A549 (cell line): ENCODE results near the gene OR1J2. TPM values are rescaled to one million over a fixed set of nuclear protein-coding genes. Genes with fewer than 3 reads are reported as not detected.

ENCODE experiments used
- ATAC-seq, 2 experiments: fragments of 200-7000 bp in 1 of 2; fragments of >200 bp in 1 of 2; cut with Nextera tagmentation in 1 of 2; cut with Tn5 transposase in 1 of 2; 3 replicates each; pipeline versions ENCODE4 v1.8.0 to v1.9.1; 2018 to 2020; ENCODE audit warnings: mild to moderate bottlenecking in 1 of 2, moderate library complexity in 1 of 2
- CTCF ChIA-PET: fragments of 300-600 bp; sonication (Branson Sonifier 250); formaldehyde crosslinking; extraction: SDS; loops from one replicate; lab custom pipeline; 2021; ENCODE audit warnings: antibody characterized with exemption, inconsistent platforms; lab: Yijun Ruan, JAX
- POLR2A ChIA-PET: fragments of 350-600 bp; formaldehyde crosslinking; extraction: SDS; loops from one replicate; lab custom pipeline; 2021; ENCODE audit warnings: antibody characterized with exemption, inconsistent platforms; lab: Yijun Ruan, JAX
- DNase-seq, 2 experiments: peaks; one replicate each; pipeline versions ENCODE4 v3.0.0 to v3.0.0-alpha.2; 2011 to 2016; ENCODE audit warnings: low read depth in 1 of 2, low spot score in 1 of 2
- FAIRE-seq: peaks from 2 replicates; lab custom pipeline; 2011; peaks lifted over from hg19 to GRCh38; lab: Jason Lieb, UNC
- H3K27ac ChIP-seq, 2 experiments: fragments of >200 bp; sonication (Bioruptor Twin); formaldehyde crosslinking; 3 replicates each; pipeline ENCODE4 v1.5.1; 2016 to 2017
- H3K4me1 ChIP-seq: fragments of >200 bp; sonication (Bioruptor Twin); formaldehyde crosslinking; 3 replicates; pipeline ENCODE4 v1.6.1; 2016
- H3K4me2 ChIP-seq: fragments of >200 bp; sonication (Bioruptor Twin); formaldehyde crosslinking; 3 replicates; pipeline ENCODE4 v1.6.1; 2016
- H3K4me3 ChIP-seq: fragments of >200 bp; sonication (Bioruptor Twin); formaldehyde crosslinking; 3 replicates; pipeline ENCODE4 v1.5.1; 2016
- H3K9me3 ChIP-seq: fragments of >200 bp; sonication (Bioruptor Twin); formaldehyde crosslinking; 3 replicates; pipeline ENCODE4 v1.6.1; 2016
- BHLHE40 ChIP-seq: IDR thresholded peaks from 2 replicates; pipeline ENCODE4 v1.6.1; 2012; ENCODE audit warnings: low read depth, low read length, inconsistent platforms
- CBX2 ChIP-seq: fragments of 200-600 bp; sonication (generic); IDR thresholded peaks from 2 replicates; pipeline ENCODE4 v1.6.1; 2016; ENCODE audit warnings: low read depth, mild to moderate bottlenecking, borderline replicate concordance
- CBX8 ChIP-seq: fragments of 200-600 bp; sonication (generic); IDR thresholded peaks from 2 replicates; pipeline ENCODE4 v1.6.1; 2016
- CEBPB ChIP-seq, 2 experiments: fragments of >200 bp in 1 of 2; sonication (Bioruptor Twin) in 1 of 2; formaldehyde crosslinking in 1 of 2; IDR thresholded peaks; 2 replicates each; pipeline ENCODE4 v1.6.1; 2012 to 2016
- EHMT2 ChIP-seq: fragments of 200-600 bp; sonication (generic); IDR thresholded peaks from 2 replicates; pipeline ENCODE4 v1.6.1; 2016; ENCODE audit warnings: antibody characterized with exemption, low read depth, mild to moderate bottlenecking, moderate library complexity
- ESRRA ChIP-seq: fragments of 150-350 bp; IDR thresholded peaks from 2 replicates; pipeline ENCODE4 v1.6.1; 2014; ENCODE audit warnings: mild to moderate bottlenecking, low read length, borderline replicate concordance
- FOSL2 ChIP-seq, 2 experiments: fragments of 450-650 bp in 1 of 2; fragments of >200 bp in 1 of 2; sonication (Bioruptor Twin) in 1 of 2; formaldehyde crosslinking; IDR thresholded peaks; 2 replicates each; pipeline versions ENCODE4 v1.5.0 to v1.6.1; 2016 to 2020; ENCODE audit warnings: mild to moderate bottlenecking in 1 of 2, moderate library complexity in 1 of 2
- HOXB13 ChIP-seq: fragments of 250-450 bp; sonication (Bioruptor Pico); IDR thresholded peaks from 2 replicates; pipeline ENCODE4 v1.5.0; 2020; ENCODE audit warnings: low read depth, mild to moderate bottlenecking, moderate library complexity
- JUN ChIP-seq, 2 experiments: fragments of >200 bp; sonication (Bioruptor Twin); formaldehyde crosslinking; IDR thresholded peaks; 2 replicates in 1 of 2; 3 replicates in 1 of 2; pipeline ENCODE4 v1.6.1; 2016 to 2017
- MAZ ChIP-seq: fragments of 150-350 bp; IDR thresholded peaks from 2 replicates; pipeline ENCODE4 v1.6.1; 2014; ENCODE audit warnings: antibody characterized with exemption, low read depth, low read length, borderline replicate concordance
- MYC ChIP-seq: IDR thresholded peaks from 2 replicates; pipeline ENCODE4 v1.6.1; 2012; ENCODE audit warnings: mild to moderate bottlenecking, inconsistent platforms, low read length, improper control_type of control experiment, borderline replicate concordance
- NPAS2 ChIP-seq: fragments of 250-450 bp; sonication (Bioruptor Pico); IDR thresholded peaks from 2 replicates; pipeline ENCODE4 v1.8.0; 2022; ENCODE audit warnings: mild to moderate bottlenecking, moderate library complexity, borderline replicate concordance
- RAD21 ChIP-seq, 2 experiments: fragments of >200 bp in 1 of 2; sonication (Bioruptor Twin) in 1 of 2; formaldehyde crosslinking in 1 of 2; IDR thresholded peaks in 1 of 2; conservative IDR thresholded peaks in 1 of 2; 2 replicates in 1 of 2; 3 replicates in 1 of 2; pipeline ENCODE4 v1.6.1; 2012 to 2018; ENCODE audit warnings: inconsistent platforms in 1 of 2
- RNF2 ChIP-seq: fragments of 200-600 bp; sonication (generic); IDR thresholded peaks from 2 replicates; pipeline ENCODE4 v1.6.1; 2016; ENCODE audit warnings: low read depth, mild to moderate bottlenecking, antibody characterized with exemption, moderate library complexity, borderline replicate concordance
- ZC3H11A ChIP-seq: fragments of 450-650 bp; IDR thresholded peaks from 2 replicates; pipeline ENCODE4 v1.6.1; 2014; ENCODE audit warnings: antibody characterized with exemption, mild to moderate bottlenecking
- WGBS: methylation state at CpG from one replicate; pipeline ENCODE4 v1.1.6; 2017; ENCODE audit errors: missing lambda C conversion rate; 5-methylcytosine and 5-hydroxymethylcytosine counted together
- polyA plus RNA-seq, 4 experiments: library from polyadenylated mRNA; depleted of rRNA in 3 of 4; stranded (reverse); fragments of >200 nt; fragmentation: RNase III in 1 of 4; extraction: RNeasy Plus Mini Kit Qiagen cat#74134 plus additional on column Dnase treatment in 1 of 4; gene quantifications; 2 replicates in 3 of 4; 3 replicates in 1 of 4; pipeline ENCODE4 v1.2.3, GENCODE V29; 2011 to 2017
- TF ChIP-seq, protein P1 (sequence below): IDR thresholded peaks from 2 replicates; pipeline ENCODE4 v1.6.1; 2012; ENCODE audit warnings: low read depth, borderline replicate concordance
- TF ChIP-seq, protein P2 (sequence below): IDR thresholded peaks from 2 replicates; pipeline ENCODE4 v1.6.1; 2012
- TF ChIP-seq, protein P3 (sequence below): fragments of >200 bp; sonication (Bioruptor Twin); formaldehyde crosslinking; IDR thresholded peaks from 2 replicates; pipeline ENCODE4 v1.6.1; 2016
- TF ChIP-seq, protein P4 (sequence below): fragments of >200 bp; sonication (Bioruptor Twin); formaldehyde crosslinking; IDR thresholded peaks from 3 replicates; pipeline ENCODE4 v1.5.1; 2016

OR1J2 gene
- polyA plus RNA-seq, 2 of the 4 experiments (the other 2 are of a cell fraction) = 0.09 to 0.21 TPM

DNA sequence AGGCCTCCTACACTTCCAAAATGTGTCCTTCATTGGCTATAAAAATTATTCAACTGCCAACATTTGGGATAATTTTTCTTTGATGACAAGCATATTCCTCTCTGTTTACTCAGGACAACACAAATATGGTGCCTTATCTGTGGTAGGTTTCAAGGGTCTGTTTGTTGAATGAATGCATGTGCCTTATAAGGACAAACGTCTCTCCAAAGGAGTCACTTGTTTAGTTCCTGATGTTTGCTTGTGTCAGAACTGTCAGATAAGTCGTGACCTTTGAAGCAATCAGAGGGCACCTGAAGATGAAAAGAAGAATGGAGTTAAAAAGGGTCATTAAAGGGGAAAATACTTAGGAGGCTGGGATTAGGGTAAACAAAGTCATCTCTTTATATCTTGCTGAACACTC, 3.6 kb upstream of the OR1J2 start:
- DNase-seq = no peak
- Histone ChIP-seq H3K4me3 (no peak overlapping the region), H3K27ac (no peak overlapping the region), H3K4me2 (no peak overlapping the region), H3K4me1 (no peaks in the 10 kb centered on the region), H3K9me3 (no peaks in the 10 kb centered on the region)
- WGBS = 10% methylated on average over 2 of the region's 2 CpGs
- FAIRE-seq = no peak
- TF ChIP-seq ZC3H11A (no peak), MAZ (no peak), MYC (no peak), EHMT2 (no peak), CBX2 (no peak), RAD21 (conservative IDR thresholded peaks at IDR 0.05 in 1 of 2, IDR thresholded peaks at IDR 0.05 in 1 of 2) (no peak), BHLHE40 (no peak), HOXB13 (CRISPR knock-in tag) (no peak)
- TF ChIP-seq, protein P1, sequence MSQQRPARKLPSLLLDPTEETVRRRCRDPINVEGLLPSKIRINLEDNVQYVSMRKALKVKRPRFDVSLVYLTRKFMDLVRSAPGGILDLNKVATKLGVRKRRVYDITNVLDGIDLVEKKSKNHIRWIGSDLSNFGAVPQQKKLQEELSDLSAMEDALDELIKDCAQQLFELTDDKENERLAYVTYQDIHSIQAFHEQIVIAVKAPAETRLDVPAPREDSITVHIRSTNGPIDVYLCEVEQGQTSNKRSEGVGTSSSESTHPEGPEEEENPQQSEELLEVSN = no peak
- TF ChIP-seq, protein P2, sequence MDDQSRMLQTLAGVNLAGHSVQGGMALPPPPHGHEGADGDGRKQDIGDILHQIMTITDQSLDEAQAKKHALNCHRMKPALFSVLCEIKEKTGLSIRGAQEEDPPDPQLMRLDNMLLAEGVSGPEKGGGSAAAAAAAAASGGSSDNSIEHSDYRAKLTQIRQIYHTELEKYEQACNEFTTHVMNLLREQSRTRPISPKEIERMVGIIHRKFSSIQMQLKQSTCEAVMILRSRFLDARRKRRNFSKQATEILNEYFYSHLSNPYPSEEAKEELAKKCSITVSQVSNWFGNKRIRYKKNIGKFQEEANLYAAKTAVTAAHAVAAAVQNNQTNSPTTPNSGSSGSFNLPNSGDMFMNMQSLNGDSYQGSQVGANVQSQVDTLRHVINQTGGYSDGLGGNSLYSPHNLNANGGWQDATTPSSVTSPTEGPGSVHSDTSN = no peak
- TF ChIP-seq, protein P3, sequence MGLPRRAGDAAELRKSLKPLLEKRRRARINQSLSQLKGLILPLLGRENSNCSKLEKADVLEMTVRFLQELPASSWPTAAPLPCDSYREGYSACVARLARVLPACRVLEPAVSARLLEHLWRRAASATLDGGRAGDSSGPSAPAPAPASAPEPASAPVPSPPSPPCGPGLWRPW = no peak
- CTCF ChIA-PET = no interaction called here
- ATAC-seq = no peak
- POLR2A ChIA-PET = no interaction called here

DNA sequence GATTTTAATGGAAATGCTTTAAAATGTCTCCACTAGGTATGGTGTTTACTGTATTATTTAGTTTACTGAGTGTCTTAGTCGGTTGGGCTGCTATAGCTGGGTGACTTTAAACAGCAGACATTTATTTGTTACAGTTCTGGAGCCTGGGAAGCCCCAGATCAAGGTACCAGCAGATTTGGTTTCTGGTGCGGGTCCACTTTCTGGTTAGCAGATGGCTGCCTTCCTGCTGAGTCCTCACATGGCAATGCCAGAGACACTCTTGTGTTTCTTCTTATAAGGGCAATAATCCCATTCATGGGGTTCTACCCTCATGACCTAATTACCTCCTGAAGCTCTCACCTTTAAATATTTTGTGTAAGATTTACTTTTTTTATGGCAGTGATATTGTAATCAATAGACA, 7.6 kb downstream of the OR1J2 start:
- DNase-seq = no peak
- 5% methylated on average over 2 of the region's 2 CpGs for WGBS
- H3K27ac ChIP-seq = no peak overlapping the region
- H3K4me1 ChIP-seq = no peaks in the 10 kb centered on the region
- TF ChIP-seq FOSL2 (IDR thresholded peaks at IDR 0.05) = no peak
- TF ChIP-seq FOSL2 (CRISPR knock-in tag; IDR thresholded peaks at IDR 0.05) = no peak
- no peak for TF ChIP-seq RNF2
- TF ChIP-seq CBX8 = no peak
- TF ChIP-seq, protein P4, sequence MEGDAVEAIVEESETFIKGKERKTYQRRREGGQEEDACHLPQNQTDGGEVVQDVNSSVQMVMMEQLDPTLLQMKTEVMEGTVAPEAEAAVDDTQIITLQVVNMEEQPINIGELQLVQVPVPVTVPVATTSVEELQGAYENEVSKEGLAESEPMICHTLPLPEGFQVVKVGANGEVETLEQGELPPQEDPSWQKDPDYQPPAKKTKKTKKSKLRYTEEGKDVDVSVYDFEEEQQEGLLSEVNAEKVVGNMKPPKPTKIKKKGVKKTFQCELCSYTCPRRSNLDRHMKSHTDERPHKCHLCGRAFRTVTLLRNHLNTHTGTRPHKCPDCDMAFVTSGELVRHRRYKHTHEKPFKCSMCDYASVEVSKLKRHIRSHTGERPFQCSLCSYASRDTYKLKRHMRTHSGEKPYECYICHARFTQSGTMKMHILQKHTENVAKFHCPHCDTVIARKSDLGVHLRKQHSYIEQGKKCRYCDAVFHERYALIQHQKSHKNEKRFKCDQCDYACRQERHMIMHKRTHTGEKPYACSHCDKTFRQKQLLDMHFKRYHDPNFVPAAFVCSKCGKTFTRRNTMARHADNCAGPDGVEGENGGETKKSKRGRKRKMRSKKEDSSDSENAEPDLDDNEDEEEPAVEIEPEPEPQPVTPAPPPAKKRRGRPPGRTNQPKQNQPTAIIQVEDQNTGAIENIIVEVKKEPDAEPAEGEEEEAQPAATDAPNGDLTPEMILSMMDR = no peak
- no peak for TF ChIP-seq ESRRA
- no peak for TF ChIP-seq HOXB13 (CRISPR knock-in tag)
- no peak for TF ChIP-seq CEBPB (IDR thresholded peaks at IDR 0.05)
- no peak for TF ChIP-seq BHLHE40
- ATAC-seq = no peak
- FAIRE-seq = no peak
- H3K4me2 ChIP-seq = no peak overlapping the region
- CTCF ChIA-PET = no interaction called here
- H3K4me3 ChIP-seq = no peak overlapping the region
- POLR2A ChIA-PET = no interaction called here
- H3K9me3 ChIP-seq = no peaks in the 10 kb centered on the region

DNA sequence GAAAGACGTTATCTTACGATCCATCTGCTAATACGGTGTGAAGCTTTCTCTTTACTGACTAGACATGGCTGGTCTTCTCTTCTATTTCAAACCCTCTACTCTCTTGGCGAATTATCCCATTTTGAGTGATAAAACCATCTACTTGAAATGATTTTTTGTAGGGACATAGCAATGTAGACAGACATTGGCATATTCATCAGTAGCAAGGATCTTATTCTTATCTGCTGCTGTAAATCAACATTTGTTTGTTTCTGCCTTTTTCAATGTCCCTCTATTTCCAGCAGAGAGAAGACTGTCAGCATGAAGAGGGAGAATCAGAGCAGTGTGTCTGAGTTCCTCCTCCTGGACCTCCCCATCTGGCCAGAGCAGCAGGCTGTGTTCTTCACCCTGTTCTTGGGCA, 8.2 kb downstream of the OR1J2 start, which contains the start of gene OR1J4:
TSS of gene OR1J4 (plus strand) at position 301 of the 400 bp plus-strand sequence. CDS start at position 301, 0 bp downstream.
- Histone ChIP-seq H3K4me2 (no peak within 1 kb of the TSS), H3K4me3 (no peak within 1 kb of the TSS), H3K4me1 (no peaks in the 10 kb centered on the region), H3K9me3 (no peaks in the 10 kb centered on the region), H3K27ac (no peak within 1 kb of the TSS)
- POLR2A ChIA-PET = no interaction called here
- 58% methylated on average over 4 of the region's 4 CpGs for WGBS
- FAIRE-seq (no peak), DNase-seq (no peak), ATAC-seq (no peak)
- TF ChIP-seq JUN (IDR thresholded peaks at IDR 0.05) (no peak), CBX8 (no peak), NPAS2 (CRISPR knock-in tag) (no peak)
- CTCF ChIA-PET = no interaction called here
